PC-3 (cell line): ENCODE data around the gene P4HTM. TPM values are rescaled to one million over a fixed set of nuclear protein-coding genes. Genes with fewer than 3 reads are reported as not detected.

Experiments
- ATAC-seq: fragments of 200-7000 bp; cut with Tn5 transposase; 2 replicates; pipeline ENCODE4 v1.9.1; 2020; ENCODE audit warnings: mild to moderate bottlenecking, moderate library complexity
- BruUV-seq: library from RNA; stranded (reverse); fragments of 400-500 nt; replicated peaks from 2 replicates; lab custom pipeline; 2021; lab: Mats Ljungman, UMichigan
- CTCF ChIA-PET: fragments of 300-600 bp; sonication (Branson Sonifier 250); formaldehyde crosslinking; loops from one replicate; lab custom pipeline; 2022; ENCODE audit warnings: antibody characterized with exemption; lab: Charles Lee
- POLR2A ChIA-PET: fragments of 300-600 bp; sonication (Branson Sonifier 250); formaldehyde crosslinking; loops from one replicate; lab custom pipeline; 2022; ENCODE audit warnings: antibody characterized with exemption; ENCODE audit not compliant: unreplicated experiment; lab: Charles Lee
- DNase-seq: peaks from one replicate; pipeline ENCODE4 v3.0.0-alpha.2; 2015
- H2AFZ ChIP-seq: fragments of 300-600 bp; sonication (generic); 2 replicates; pipeline ENCODE4 v1.6.0; 2016; ENCODE audit warnings: antibody characterized with exemption, low read length
- H3F3A ChIP-seq: fragments of 300-600 bp; sonication (generic); one replicate; pipeline ENCODE4 v1.6.0; 2017; ENCODE audit warnings: antibody characterized with exemption, low read length, control low read depth, mild to moderate bottlenecking; ENCODE audit not compliant: unreplicated experiment
- H3K27ac ChIP-seq: fragments of 300-600 bp; sonication (generic); 2 replicates; pipeline ENCODE4 v1.5.1; 2016; ENCODE audit warnings: mild to moderate bottlenecking, low read length
- H3K27me3 ChIP-seq: fragments of 300-600 bp; sonication (generic); 2 replicates; pipeline ENCODE4 v1.6.1; 2016; ENCODE audit warnings: low read length, mixed read lengths
- H3K36me3 ChIP-seq: fragments of 300-600 bp; sonication (generic); 2 replicates; pipeline ENCODE4 v1.6.1; 2016; ENCODE audit warnings: low read depth, mixed run types, low read length, mixed read lengths
- H3K4me1 ChIP-seq: fragments of 300-600 bp; sonication (generic); 2 replicates; pipeline ENCODE4 v1.5.1; 2016; ENCODE audit warnings: low read length; ENCODE audit not compliant: insufficient read depth
- H3K4me2 ChIP-seq: fragments of 300-600 bp; sonication (generic); 2 replicates; pipeline ENCODE4 v1.6.0; 2016; ENCODE audit warnings: low read length
- H3K4me3 ChIP-seq: fragments of 300-600 bp; sonication (generic); 2 replicates; pipeline ENCODE4 v1.5.1; 2016; ENCODE audit warnings: mild to moderate bottlenecking, low read length, mixed read lengths
- H3K79me2 ChIP-seq: fragments of 300-600 bp; sonication (generic); 2 replicates; pipeline ENCODE4 v1.6.1; 2017; ENCODE audit warnings: low read length, mixed read lengths
- H3K9ac ChIP-seq: fragments of 300-600 bp; sonication (generic); 2 replicates; pipeline ENCODE4 v1.6.0; 2016; ENCODE audit warnings: mild to moderate bottlenecking, low read length
- H3K9me2 ChIP-seq: fragments of 300-600 bp; sonication (generic); replicated peaks from 2 replicates; pipeline ENCODE4 v1.6.1; 2016; ENCODE audit warnings: mixed run types, low read length, mixed read lengths
- H3K9me3 ChIP-seq: fragments of 300-600 bp; sonication (generic); 2 replicates; pipeline ENCODE4 v1.6.1; 2016; ENCODE audit warnings: low read length, mixed read lengths
- H4K20me1 ChIP-seq: fragments of 300-600 bp; sonication (generic); 2 replicates; pipeline ENCODE4 v1.6.1; 2016; ENCODE audit warnings: low read length, mixed read lengths
- CTCF ChIP-seq: fragments of 300-600 bp; sonication (generic); conservative IDR thresholded peaks from 2 replicates; pipeline ENCODE4 v1.5.1; 2017; ENCODE audit warnings: antibody characterized with exemption, low read depth, mild to moderate bottlenecking, low read length
- EZH2 ChIP-seq: fragments of 300-600 bp; sonication (generic); IDR thresholded peaks from one replicate; pipeline ENCODE4 v1.6.1; 2017; ENCODE audit warnings: antibody characterized with exemption, mild to moderate bottlenecking, low read length; ENCODE audit not compliant: unreplicated experiment
- EZH2phosphoT487 ChIP-seq: fragments of 300-600 bp; sonication (generic); IDR thresholded peaks from 2 replicates; pipeline ENCODE4 v1.6.1; 2018; ENCODE audit warnings: mild to moderate bottlenecking, antibody characterized with exemption, low read length, borderline replicate concordance
- intact Hi-C: fragments of 100-400 bp; cut with micrococcal nuclease; formaldehyde crosslinking; loops from 2 replicates; pipeline ENCODE4 v1.9.0; 2023
- total RNA-seq: library from RNA; depleted of rRNA; stranded (reverse); fragments of >200 nt; gene quantifications from 2 replicates; pipeline ENCODE4 v1.2.3, GENCODE V29; 2014

P4HTM gene
- total RNA-seq, 1 experiment from 2014 or later: 44.5 TPM

GRCh38 chr3:49025793-49026520 lies 35.9 kb downstream of the P4HTM start:
- no peaks in the 10 kb centered on the region for H3K27me3 ChIP-seq
- peaks cover 57% of the 10 kb centered on the region for H3K36me3 ChIP-seq
- DNase-seq (no peak), ATAC-seq (no peak)
- H4K20me1 ChIP-seq: 0 out of 2 replicates have a peak, but pooled peaks cover 13% of the 10 kb centered on the region
- H3K27ac ChIP-seq: no peak overlapping the region
- H3K9me3 ChIP-seq: no peaks in the 10 kb centered on the region
- intact Hi-C loops: no loop called here
- H3K9ac ChIP-seq: no peak overlapping the region
- ChIA-PET CTCF (no interaction called here), POLR2A (no interaction called here)
- H3K4me1 ChIP-seq: peaks cover 40% of the 10 kb centered on the region
- H3F3A ChIP-seq: peaks cover 10% of the 10 kb centered on the region
- no peak overlapping the region for H2AFZ ChIP-seq
- H3K9me2 ChIP-seq: no peaks in the 10 kb centered on the region
- H3K4me3 ChIP-seq: no peak overlapping the region
- BruUV-seq: no TSS peak
- no peak overlapping the region for H3K4me2 ChIP-seq
- peaks cover 73% of the 10 kb centered on the region for H3K79me2 ChIP-seq
- no peak for TF ChIP-seq CTCF
- no peak for TF ChIP-seq EZH2phosphoT487
- TF ChIP-seq EZH2: no peak

- DNase-seq (no peak), ATAC-seq (no peak)
- TF ChIP-seq EZH2phosphoT487: no peak
- TF ChIP-seq CTCF: no peak
- TF ChIP-seq EZH2: no peak
- H3K9ac ChIP-seq: no peak overlapping the region
- CTCF ChIA-PET: no interaction called here
- intact Hi-C loops: no loop called here
- peaks cover 40% of the 10 kb centered on the region for H3K4me1 ChIP-seq
- peaks cover 70% of the 10 kb centered on the region for H3K79me2 ChIP-seq
- no peaks in the 10 kb centered on the region for H3K9me2 ChIP-seq
- H3K4me2 ChIP-seq: no peak overlapping the region
- H3K27me3 ChIP-seq: no peaks in the 10 kb centered on the region
- peaks cover 61% of the 10 kb centered on the region for H3K36me3 ChIP-seq
- H3K9me3 ChIP-seq: no peaks in the 10 kb centered on the region
- POLR2A ChIA-PET: no interaction called here
- peaks cover 10% of the 10 kb centered on the region for H3F3A ChIP-seq
- H2AFZ ChIP-seq: no peak overlapping the region
- H3K27ac ChIP-seq: no peak overlapping the region
- BruUV-seq: no TSS peak
- no peak overlapping the region for H3K4me3 ChIP-seq
- 0 out of 2 replicates have a peak, but pooled peaks cover 13% of the 10 kb centered on the region for H4K20me1 ChIP-seq
Measured at GRCh38 chr3:49026536-49026935, 36.5 kb downstream of the P4HTM start.

GRCh38 chr3:49027634-49028033 lies 37.6 kb downstream of the P4HTM start:
- Histone ChIP-seq H3K9ac (no peak overlapping the region), H3K9me2 (no peaks in the 10 kb centered on the region), H3K27me3 (no peaks in the 10 kb centered on the region), H3F3A (peaks cover 10% of the 10 kb centered on the region), H4K20me1 (0 out of 2 replicates have a peak, but pooled peaks cover 13% of the 10 kb centered on the region), H3K4me2 (peak overlapping the region; percentile 97), H3K9me3 (no peaks in the 10 kb centered on the region), H3K4me3 (peak overlapping the region; percentile 83), H3K4me1 (peaks cover 42% of the 10 kb centered on the region), H3K27ac (no peak overlapping the region), H3K36me3 (peaks cover 72% of the 10 kb centered on the region), H2AFZ (no peak overlapping the region), H3K79me2 (peaks cover 65% of the 10 kb centered on the region)
- ChIA-PET CTCF (no interaction called here), POLR2A (no interaction called here)
- intact Hi-C loops: no loop called here
- no TSS peak for BruUV-seq
- TF ChIP-seq EZH2 (no peak), CTCF (no peak), EZH2phosphoT487 (no peak)
- DNase-seq: no peak
- no peak for ATAC-seq
